HG03432 (cell line): ENCODE data around the gene IQGAP3.
"Not testable (repeated sequence)": the region's sequence is repeated elsewhere in the genome, so short reads cannot be mapped to it uniquely, and the experiment has no call there.

Source experiments
- ATAC-seq: cut with Tn5 transposase; IDR thresholded peaks from one replicate; pipeline ENCODE4 v1.9.1; 2021; ENCODE audit warnings: mild to moderate bottlenecking, moderate library complexity; ENCODE audit not compliant: unreplicated experiment

IQGAP3 gene

GRCh38 chr1:156571919-156572662, at the start of gene IQGAP3:
IQGAP3 (minus strand) TSS chr1:156572565; CDS start chr1:156572529, 36 bp downstream.
- peak; percentile 87 for ATAC-seq

GRCh38 chr1:156619582-156619955, 47.2 kb upstream of the IQGAP3 start:
- ATAC-seq = no peak

- ATAC-seq = no peak
Observed at GRCh38 chr1:156618853-156619581, 46.7 kb upstream of the IQGAP3 start, which contains the start of gene HAPLN2. HAPLN2 (plus strand) TSS chr1:156619415; CDS start chr1:156623491, 4,076 bp downstream.

GRCh38 chr1:156616463-156616862, 44.1 kb upstream of the IQGAP3 start:
- no peak for ATAC-seq

- no peak for ATAC-seq
Observed at GRCh38 chr1:156615946-156616345, 43.6 kb upstream of the IQGAP3 start.

GRCh38 chr1:156612666-156613065, 40.3 kb upstream of the IQGAP3 start:
- ATAC-seq = no peak

GRCh38 chr1:156610072-156610471, 37.7 kb upstream of the IQGAP3 start:
- not testable (repeated sequence) for ATAC-seq

- no peak for ATAC-seq
Observed at GRCh38 chr1:156608981-156609380, 36.6 kb upstream of the IQGAP3 start.

- ATAC-seq = peak; percentile 74
Observed at GRCh38 chr1:156608036-156608674, 35.8 kb upstream of the IQGAP3 start.

- not testable (repeated sequence) for ATAC-seq
Observed at GRCh38 chr1:156607344-156607743, 35.0 kb upstream of the IQGAP3 start.

- ATAC-seq = no peak
Observed at GRCh38 chr1:156602557-156602993, 30.2 kb upstream of the IQGAP3 start.

- no peak for ATAC-seq
Observed at GRCh38 chr1:156601892-156602291, 29.5 kb upstream of the IQGAP3 start.

- peak; percentile 68 for ATAC-seq
Observed at GRCh38 chr1:156601122-156601830, 28.9 kb upstream of the IQGAP3 start, which contains the start of gene GPATCH4. GPATCH4 (minus strand) TSS chr1:156601479.

GRCh38 chr1:156600733-156601121, 28.4 kb upstream of the IQGAP3 start:
- ATAC-seq = peak; percentile 5

- no peak for ATAC-seq
Observed at GRCh38 chr1:156599811-156600210, 27.4 kb upstream of the IQGAP3 start.

GRCh38 chr1:156598731-156599432, 26.5 kb upstream of the IQGAP3 start:
- ATAC-seq = no peak

- no peak for ATAC-seq
Observed at GRCh38 chr1:156598125-156598524, 25.8 kb upstream of the IQGAP3 start.

- no peak for ATAC-seq
Observed at GRCh38 chr1:156596426-156596825, 24.1 kb upstream of the IQGAP3 start.

GRCh38 chr1:156595016-156595415, 22.7 kb upstream of the IQGAP3 start:
- ATAC-seq = no peak

- ATAC-seq = no peak
Observed at GRCh38 chr1:156594190-156594589, 21.8 kb upstream of the IQGAP3 start.
